WTC11 (cell line): ENCODE results near the gene ARL10. TPM values are rescaled to one million over a fixed set of nuclear protein-coding genes. Genes with fewer than 3 reads are reported as not detected.

Source experiments
- ATAC-seq: fragments of 200-7000 bp; cut with Tn5 transposase; 2 replicates; pipeline ENCODE4 v1.10.0; 2021; ENCODE audit warnings: mild to moderate bottlenecking, moderate library complexity
- CTCF ChIA-PET: fragments of 300-600 bp; sonication (Branson Sonifier 250); formaldehyde crosslinking; loops from one replicate; lab custom pipeline; 2021; ENCODE audit warnings: antibody characterized with exemption; lab: Charles Lee
- POLR2A ChIA-PET: fragments of 350-600 bp; sonication (Branson Sonifier 250); formaldehyde crosslinking; loops from one replicate; lab custom pipeline; 2021; ENCODE audit warnings: antibody characterized with exemption; lab: Charles Lee
- DNase-seq: peaks from one replicate; pipeline ENCODE4 v3.0.0; 2021; ENCODE audit warnings: low spot score
- H3K27ac Mint-ChIP-seq: 2 replicates; pipeline ENCODE4 v1.8.0; 2021; ENCODE audit warnings: mixed read lengths
- H3K27me3 Mint-ChIP-seq: 2 replicates; pipeline ENCODE4 v1.8.0; 2021; ENCODE audit warnings: low read depth, mild to moderate bottlenecking, moderate library complexity, mixed read lengths
- H3K36me3 Mint-ChIP-seq: 2 replicates; pipeline ENCODE4 v1.8.0; 2021; ENCODE audit warnings: mixed read lengths
- H3K4me1 Mint-ChIP-seq: 2 replicates; pipeline ENCODE4 v1.8.0; 2022; ENCODE audit warnings: mixed read lengths
- H3K4me3 Mint-ChIP-seq: 2 replicates; pipeline ENCODE4 v1.8.0; 2021; ENCODE audit warnings: mild to moderate bottlenecking, moderate library complexity, mixed read lengths
- H3K9me3 Mint-ChIP-seq: 2 replicates; pipeline ENCODE4 v1.8.0; 2021; ENCODE audit warnings: mixed read lengths
- CDX4 ChIP-seq: fragments of 250-450 bp; sonication (Bioruptor Pico); IDR thresholded peaks from 2 replicates; pipeline ENCODE4 v1.9.0; 2021; ENCODE audit warnings: moderate library complexity, mild to moderate bottlenecking, inconsistent platforms, borderline replicate concordance
- CREM ChIP-seq: sonication (generic); formaldehyde crosslinking; IDR thresholded peaks from 2 replicates; pipeline ENCODE4 v1.8.1; 2022; ENCODE audit warnings: mild to moderate bottlenecking, missing genetic modification reagents, moderate library complexity
- CTCF ChIP-seq: fragments of 200-600 bp; IDR thresholded peaks from 2 replicates; pipeline ENCODE4 v1.8.0; 2022; ENCODE audit warnings: antibody characterized with exemption
- FOXK1 ChIP-seq: sonication (generic); formaldehyde crosslinking; IDR thresholded peaks from 2 replicates; pipeline ENCODE4 v1.8.0; 2022; ENCODE audit warnings: mild to moderate bottlenecking, moderate library complexity, missing genetic modification reagents
- GABPB1 ChIP-seq: sonication (generic); formaldehyde crosslinking; IDR thresholded peaks from 2 replicates; pipeline ENCODE4 v1.8.1; 2023; ENCODE audit warnings: mild to moderate bottlenecking, missing genetic modification reagents
- GRHL2 ChIP-seq: fragments of 250-450 bp; sonication (Bioruptor Pico); IDR thresholded peaks from 2 replicates; pipeline ENCODE4 v1.8.0; 2022; ENCODE audit warnings: mild to moderate bottlenecking, moderate library complexity; ENCODE audit not compliant: insufficient replicate concordance, severe bottlenecking
- NR3C1 ChIP-seq: sonication (generic); formaldehyde crosslinking; conservative IDR thresholded peaks from 2 replicates; pipeline ENCODE4 v1.8.1; 2023; ENCODE audit warnings: low read depth, mild to moderate bottlenecking, missing genetic modification reagents
- OVOL2 ChIP-seq: fragments of 250-450 bp; sonication (Bioruptor Pico); IDR thresholded peaks from 2 replicates; pipeline ENCODE4 v1.9.0; 2021; ENCODE audit warnings: mild to moderate bottlenecking, borderline replicate concordance
- TEAD1 ChIP-seq: sonication (generic); formaldehyde crosslinking; IDR thresholded peaks from 2 replicates; pipeline ENCODE4 v1.8.0; 2022; ENCODE audit warnings: mild to moderate bottlenecking, missing genetic modification reagents
- ZMAT4 ChIP-seq: fragments of 250-450 bp; sonication (Bioruptor Pico); IDR thresholded peaks from 2 replicates; pipeline ENCODE4 v1.9.0; 2021; ENCODE audit warnings: mild to moderate bottlenecking
- ZNF219 ChIP-seq: sonication (generic); formaldehyde crosslinking; IDR thresholded peaks from 2 replicates; pipeline ENCODE4 v1.8.0; 2023; ENCODE audit warnings: missing genetic modification reagents, mild to moderate bottlenecking, borderline replicate concordance
- ZNF281 ChIP-seq: sonication (generic); formaldehyde crosslinking; IDR thresholded peaks from 2 replicates; pipeline ENCODE4 v1.8.0; 2023; ENCODE audit warnings: mild to moderate bottlenecking, missing genetic modification reagents
- ZNF416 ChIP-seq: fragments of 250-450 bp; sonication (Bioruptor Pico); IDR thresholded peaks from 2 replicates; pipeline ENCODE4 v1.9.0; 2021; ENCODE audit warnings: mild to moderate bottlenecking, inconsistent platforms
- ZNF671 ChIP-seq: fragments of 250-450 bp; sonication (Bioruptor Pico); IDR thresholded peaks from 2 replicates; pipeline ENCODE4 v1.8.0; 2021; ENCODE audit warnings: mild to moderate bottlenecking
- total RNA-seq: library from RNA; stranded (reverse); gene quantifications from 3 replicates; pipeline ENCODE4 v1.2.3, GENCODE V29; 2021
- TF ChIP-seq, protein P1 (sequence below): sonication (generic); formaldehyde crosslinking; IDR thresholded peaks from 2 replicates; pipeline ENCODE4 v1.8.0; 2022; ENCODE audit warnings: mild to moderate bottlenecking, missing genetic modification reagents
- TF ChIP-seq, protein P2 (sequence below): sonication (generic); formaldehyde crosslinking; IDR thresholded peaks from 2 replicates; pipeline ENCODE4 v1.8.1; 2023; ENCODE audit warnings: mild to moderate bottlenecking, missing genetic modification reagents, moderate library complexity
- TF ChIP-seq, protein P3 (sequence below): sonication (generic); formaldehyde crosslinking; IDR thresholded peaks from 2 replicates; pipeline ENCODE4 v1.8.1; 2022; ENCODE audit warnings: low read depth, missing genetic modification reagents, borderline replicate concordance
- TF ChIP-seq, protein P4 (sequence below): sonication (generic); formaldehyde crosslinking; IDR thresholded peaks from 2 replicates; pipeline ENCODE4 v1.8.0; 2022; ENCODE audit warnings: mild to moderate bottlenecking, missing genetic modification reagents
- TF ChIP-seq, protein P5 (sequence below): sonication (generic); formaldehyde crosslinking; IDR thresholded peaks from 2 replicates; pipeline ENCODE4 v1.8.1; 2022; ENCODE audit warnings: missing genetic modification reagents, borderline replicate concordance
- TF ChIP-seq, protein P6 (sequence below): sonication (generic); formaldehyde crosslinking; IDR thresholded peaks from 2 replicates; pipeline ENCODE4 v1.8.1; 2023; ENCODE audit warnings: mild to moderate bottlenecking, missing genetic modification reagents

ARL10 gene
- total RNA-seq, 1 experiment from 2014 or later = 6.8 TPM

DNA sequence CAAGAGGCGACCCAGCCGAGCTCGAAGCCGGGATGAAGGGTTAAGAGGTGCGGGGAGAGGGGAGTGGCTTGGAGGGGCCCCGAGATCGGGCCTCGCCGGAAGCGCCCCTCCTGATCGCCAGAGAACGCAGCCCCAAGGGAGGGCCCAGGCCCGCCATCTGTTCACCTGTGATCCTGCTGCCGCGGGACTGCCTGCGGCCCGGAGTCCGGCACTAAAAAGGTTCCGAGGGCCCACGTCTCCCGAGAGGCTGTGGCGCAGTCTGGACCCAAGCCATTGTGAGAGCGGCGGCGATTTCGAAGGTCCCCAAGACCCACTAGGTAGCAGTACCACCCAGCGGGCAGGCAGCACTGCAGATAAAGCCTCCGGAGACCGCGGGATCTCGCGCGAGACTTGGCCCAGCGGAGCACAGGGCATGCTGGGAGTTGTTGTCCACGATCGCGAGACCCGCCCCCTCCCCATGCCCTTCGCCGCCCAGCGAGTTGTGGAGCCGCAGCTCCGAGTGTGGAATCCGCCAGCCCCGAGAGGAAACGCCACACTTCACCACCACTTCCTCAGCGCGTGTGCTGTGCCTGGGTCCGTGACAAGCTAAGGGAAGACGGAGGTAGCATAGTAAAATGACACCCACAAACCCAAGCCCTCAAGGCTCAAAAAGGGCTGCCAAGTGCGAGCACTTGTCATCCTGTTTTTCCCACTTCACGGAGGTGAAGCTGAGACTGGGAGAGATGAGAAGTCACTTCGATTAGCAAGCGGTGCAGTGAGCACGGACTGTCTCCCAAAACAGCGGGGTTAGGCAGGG, 3.7 kb upstream of the ARL10 start, which contains the start of gene KIAA1191:
Gene KIAA1191, minus strand, starts transcription at position 328 of the 796 bp plus-strand sequence. CDS start 2,256 bp downstream, outside the sequence.
- no peaks in the 10 kb centered on the region for H3K9me3 Mint-ChIP-seq
- H3K4me3 Mint-ChIP-seq = peak within 1 kb of the TSS; percentile 97
- CTCF ChIA-PET = interaction anchor here (0.5 to 2.7 kb wide), 7 partner anchors 10 to 632 kb away, joined by 3 to 16 read pairs (median 3); partner anchors contain the start of gene FAF2
- peaks cover 20% of the 10 kb centered on the region for H3K36me3 Mint-ChIP-seq
- peaks cover 11% of the 10 kb centered on the region for H3K4me1 Mint-ChIP-seq
- POLR2A ChIA-PET = interaction anchor here (0.6 to 2.0 kb wide), 3 partner anchors 86 to 286 kb away, joined by 3 to 6 read pairs (median 5); partner anchors contain the start of genes FAF2, RNF44 and TSPAN17
- peak within 1 kb of the TSS; percentile 87 for H3K27ac Mint-ChIP-seq
- DNase-seq (peak; percentile 88), ATAC-seq (peak; percentile 77)
- peaks cover 44% of the 10 kb centered on the region for H3K27me3 Mint-ChIP-seq
- TF ChIP-seq, protein P1, sequence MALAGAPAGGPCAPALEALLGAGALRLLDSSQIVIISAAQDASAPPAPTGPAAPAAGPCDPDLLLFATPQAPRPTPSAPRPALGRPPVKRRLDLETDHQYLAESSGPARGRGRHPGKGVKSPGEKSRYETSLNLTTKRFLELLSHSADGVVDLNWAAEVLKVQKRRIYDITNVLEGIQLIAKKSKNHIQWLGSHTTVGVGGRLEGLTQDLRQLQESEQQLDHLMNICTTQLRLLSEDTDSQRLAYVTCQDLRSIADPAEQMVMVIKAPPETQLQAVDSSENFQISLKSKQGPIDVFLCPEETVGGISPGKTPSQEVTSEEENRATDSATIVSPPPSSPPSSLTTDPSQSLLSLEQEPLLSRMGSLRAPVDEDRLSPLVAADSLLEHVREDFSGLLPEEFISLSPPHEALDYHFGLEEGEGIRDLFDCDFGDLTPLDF (CRISPR knock-in tag) = no peak
- TF ChIP-seq, protein P2, sequence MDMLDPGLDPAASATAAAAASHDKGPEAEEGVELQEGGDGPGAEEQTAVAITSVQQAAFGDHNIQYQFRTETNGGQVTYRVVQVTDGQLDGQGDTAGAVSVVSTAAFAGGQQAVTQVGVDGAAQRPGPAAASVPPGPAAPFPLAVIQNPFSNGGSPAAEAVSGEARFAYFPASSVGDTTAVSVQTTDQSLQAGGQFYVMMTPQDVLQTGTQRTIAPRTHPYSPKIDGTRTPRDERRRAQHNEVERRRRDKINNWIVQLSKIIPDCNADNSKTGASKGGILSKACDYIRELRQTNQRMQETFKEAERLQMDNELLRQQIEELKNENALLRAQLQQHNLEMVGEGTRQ = no peak
- TF ChIP-seq ZNF416 (CRISPR knock-in tag) = no peak
- no peak for TF ChIP-seq OVOL2 (CRISPR knock-in tag)
- TF ChIP-seq GRHL2 (CRISPR knock-in tag) = no peak
- 0 out of 2 replicates have a peak, but pooled peaks have one; percentile 4 for TF ChIP-seq CREM (CRISPR knock-in tag)
- TF ChIP-seq TEAD1 (CRISPR knock-in tag) = 0 out of 2 replicates have a peak, but pooled peaks have one; percentile 40
- TF ChIP-seq ZNF281 (CRISPR knock-in tag) = no peak
- TF ChIP-seq GABPB1 = peak; percentile 59; the same call in 1 of the 2 replicates
- TF ChIP-seq CTCF = no peak
- TF ChIP-seq ZNF671 (CRISPR knock-in tag) = no peak
- no peak for TF ChIP-seq ZMAT4 (CRISPR knock-in tag)
- TF ChIP-seq, protein P3, sequence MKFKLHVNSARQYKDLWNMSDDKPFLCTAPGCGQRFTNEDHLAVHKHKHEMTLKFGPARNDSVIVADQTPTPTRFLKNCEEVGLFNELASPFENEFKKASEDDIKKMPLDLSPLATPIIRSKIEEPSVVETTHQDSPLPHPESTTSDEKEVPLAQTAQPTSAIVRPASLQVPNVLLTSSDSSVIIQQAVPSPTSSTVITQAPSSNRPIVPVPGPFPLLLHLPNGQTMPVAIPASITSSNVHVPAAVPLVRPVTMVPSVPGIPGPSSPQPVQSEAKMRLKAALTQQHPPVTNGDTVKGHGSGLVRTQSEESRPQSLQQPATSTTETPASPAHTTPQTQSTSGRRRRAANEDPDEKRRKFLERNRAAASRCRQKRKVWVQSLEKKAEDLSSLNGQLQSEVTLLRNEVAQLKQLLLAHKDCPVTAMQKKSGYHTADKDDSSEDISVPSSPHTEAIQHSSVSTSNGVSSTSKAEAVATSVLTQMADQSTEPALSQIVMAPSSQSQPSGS (CRISPR knock-in tag) = no peak
- TF ChIP-seq NR3C1 (CRISPR knock-in tag) = no peak
- TF ChIP-seq, protein P4, sequence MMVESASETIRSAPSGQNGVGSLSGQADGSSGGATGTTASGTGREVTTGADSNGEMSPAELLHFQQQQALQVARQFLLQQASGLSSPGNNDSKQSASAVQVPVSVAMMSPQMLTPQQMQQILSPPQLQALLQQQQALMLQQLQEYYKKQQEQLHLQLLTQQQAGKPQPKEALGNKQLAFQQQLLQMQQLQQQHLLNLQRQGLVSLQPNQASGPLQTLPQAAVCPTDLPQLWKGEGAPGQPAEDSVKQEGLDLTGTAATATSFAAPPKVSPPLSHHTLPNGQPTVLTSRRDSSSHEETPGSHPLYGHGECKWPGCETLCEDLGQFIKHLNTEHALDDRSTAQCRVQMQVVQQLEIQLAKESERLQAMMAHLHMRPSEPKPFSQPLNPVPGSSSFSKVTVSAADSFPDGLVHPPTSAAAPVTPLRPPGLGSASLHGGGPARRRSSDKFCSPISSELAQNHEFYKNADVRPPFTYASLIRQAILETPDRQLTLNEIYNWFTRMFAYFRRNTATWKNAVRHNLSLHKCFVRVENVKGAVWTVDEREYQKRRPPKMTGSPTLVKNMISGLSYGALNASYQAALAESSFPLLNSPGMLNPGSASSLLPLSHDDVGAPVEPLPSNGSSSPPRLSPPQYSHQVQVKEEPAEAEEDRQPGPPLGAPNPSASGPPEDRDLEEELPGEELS = no peak
- no peak for TF ChIP-seq ZNF219 (CRISPR knock-in tag)
- TF ChIP-seq, protein P5, sequence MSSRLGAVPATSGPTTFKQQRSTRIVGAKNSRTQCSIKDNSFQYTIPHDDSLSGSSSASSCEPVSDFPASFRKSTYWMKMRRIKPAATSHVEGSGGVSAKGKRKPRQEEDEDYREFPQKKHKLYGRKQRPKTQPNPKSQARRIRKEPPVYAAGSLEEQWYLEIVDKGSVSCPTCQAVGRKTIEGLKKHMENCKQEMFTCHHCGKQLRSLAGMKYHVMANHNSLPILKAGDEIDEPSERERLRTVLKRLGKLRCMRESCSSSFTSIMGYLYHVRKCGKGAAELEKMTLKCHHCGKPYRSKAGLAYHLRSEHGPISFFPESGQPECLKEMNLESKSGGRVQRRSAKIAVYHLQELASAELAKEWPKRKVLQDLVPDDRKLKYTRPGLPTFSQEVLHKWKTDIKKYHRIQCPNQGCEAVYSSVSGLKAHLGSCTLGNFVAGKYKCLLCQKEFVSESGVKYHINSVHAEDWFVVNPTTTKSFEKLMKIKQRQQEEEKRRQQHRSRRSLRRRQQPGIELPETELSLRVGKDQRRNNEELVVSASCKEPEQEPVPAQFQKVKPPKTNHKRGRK (CRISPR knock-in tag) = no peak
- TF ChIP-seq, protein P6, sequence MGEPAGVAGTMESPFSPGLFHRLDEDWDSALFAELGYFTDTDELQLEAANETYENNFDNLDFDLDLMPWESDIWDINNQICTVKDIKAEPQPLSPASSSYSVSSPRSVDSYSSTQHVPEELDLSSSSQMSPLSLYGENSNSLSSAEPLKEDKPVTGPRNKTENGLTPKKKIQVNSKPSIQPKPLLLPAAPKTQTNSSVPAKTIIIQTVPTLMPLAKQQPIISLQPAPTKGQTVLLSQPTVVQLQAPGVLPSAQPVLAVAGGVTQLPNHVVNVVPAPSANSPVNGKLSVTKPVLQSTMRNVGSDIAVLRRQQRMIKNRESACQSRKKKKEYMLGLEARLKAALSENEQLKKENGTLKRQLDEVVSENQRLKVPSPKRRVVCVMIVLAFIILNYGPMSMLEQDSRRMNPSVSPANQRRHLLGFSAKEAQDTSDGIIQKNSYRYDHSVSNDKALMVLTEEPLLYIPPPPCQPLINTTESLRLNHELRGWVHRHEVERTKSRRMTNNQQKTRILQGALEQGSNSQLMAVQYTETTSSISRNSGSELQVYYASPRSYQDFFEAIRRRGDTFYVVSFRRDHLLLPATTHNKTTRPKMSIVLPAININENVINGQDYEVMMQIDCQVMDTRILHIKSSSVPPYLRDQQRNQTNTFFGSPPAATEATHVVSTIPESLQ (CRISPR knock-in tag) = no peak
- peak; percentile 66; the same call in 1 of the 2 replicates for TF ChIP-seq FOXK1
- TF ChIP-seq CDX4 (CRISPR knock-in tag) = no peak
